HCEC 1CT (cell line): Measurements from ENCODE around the gene MYORG.

Source experiments
- DNase-seq: peaks from one replicate; pipeline ENCODE4 v3.0.0-alpha.2; 2017

MYORG gene

GRCh38 chr9:34376596-34377403, at the start of gene MYORG:
MYORG (minus strand) TSS chr9:34376898; CDS start chr9:34372943, 3,955 bp downstream.
- DNase-seq, result peak; percentile 86

- no peak for DNase-seq
Measured at GRCh38 chr9:34419716-34420504, 43.2 kb upstream of the MYORG start.

GRCh38 chr9:34417734-34418133, 41.0 kb upstream of the MYORG start:
- no peak for DNase-seq

DNA sequence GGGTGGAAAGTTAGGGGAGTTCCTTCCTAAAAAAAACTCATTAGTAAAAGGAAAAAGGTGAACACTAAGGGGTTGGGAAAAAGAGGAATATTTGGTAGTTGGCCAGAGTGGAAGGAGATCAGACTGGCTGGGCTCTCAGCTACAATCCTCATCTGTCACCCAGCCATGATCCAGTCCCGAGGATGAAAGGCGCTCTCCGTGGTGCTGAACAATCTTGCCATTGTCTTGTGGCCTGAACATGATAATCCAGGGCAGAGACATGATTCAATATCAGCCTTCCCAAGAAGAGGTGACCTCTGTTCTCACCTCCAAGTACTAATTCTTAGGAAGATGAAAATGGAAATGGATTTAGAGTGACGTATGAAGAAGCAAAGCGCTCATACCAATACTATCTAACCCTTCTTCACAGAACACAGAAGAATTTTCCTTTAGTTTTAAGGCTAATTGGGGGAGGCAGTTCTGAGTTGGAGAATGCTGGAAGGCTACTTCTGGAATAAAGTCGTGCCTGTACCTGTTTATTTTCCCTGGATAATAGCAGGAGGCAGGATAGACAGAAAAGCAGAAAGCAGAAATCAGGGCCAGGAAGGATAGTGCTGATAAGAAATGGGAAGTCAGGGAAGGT, 36.6 kb upstream of the MYORG start:
- DNase-seq, result no peak

DNA sequence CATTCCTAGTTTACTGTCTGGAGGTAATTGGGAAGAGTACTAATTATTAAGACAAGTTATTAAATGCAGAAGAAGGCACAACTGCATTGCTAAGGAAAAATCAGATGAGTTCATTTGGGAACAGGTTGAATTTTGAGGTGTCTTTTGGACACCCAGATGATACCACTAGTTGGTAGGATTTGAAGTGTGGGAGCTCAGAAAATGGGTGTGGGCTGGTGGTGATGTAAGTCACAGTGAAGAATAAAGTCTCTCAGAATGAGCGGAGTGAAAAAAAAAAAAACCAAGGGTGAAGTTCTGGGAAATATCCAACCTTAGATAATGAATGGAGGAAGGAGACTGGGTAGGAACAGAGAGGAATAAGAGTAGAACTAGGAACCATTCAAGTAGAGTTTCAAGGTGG, 35.6 kb upstream of the MYORG start:
- no peak for DNase-seq

- DNase-seq, result no peak
Measured at GRCh38 chr9:34409154-34409553, 32.5 kb upstream of the MYORG start.

DNA sequence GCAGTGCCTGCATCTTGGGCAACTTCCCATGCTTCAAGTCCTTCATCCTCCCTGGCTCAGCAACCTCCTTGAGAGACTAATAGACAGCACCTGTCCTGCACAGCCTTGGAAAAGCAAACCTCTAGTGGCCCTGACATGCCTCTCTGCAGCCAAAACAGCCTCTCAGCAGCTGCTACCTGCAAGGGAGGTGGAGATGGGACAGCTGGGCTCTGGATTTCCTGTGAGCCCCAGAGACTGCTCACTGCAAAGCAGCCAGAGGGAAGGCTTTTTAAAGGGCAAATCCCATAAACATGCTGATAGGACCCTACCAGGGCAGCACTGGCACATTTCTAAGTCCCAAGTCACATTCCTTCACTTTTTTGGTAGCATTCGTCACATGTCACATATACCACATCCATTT, 31.5 kb upstream of the MYORG start:
- no peak for DNase-seq

- no peak for DNase-seq
Measured at GRCh38 chr9:34406219-34406618, 29.5 kb upstream of the MYORG start.

- peak; percentile 39 for DNase-seq
Measured at GRCh38 chr9:34405719-34406118, 29.0 kb upstream of the MYORG start.

- DNase-seq, result peak; percentile 78
Measured at GRCh38 chr9:34403554-34404380, 27.1 kb upstream of the MYORG start.

- no peak for DNase-seq
Measured at GRCh38 chr9:34400686-34401602, 24.2 kb upstream of the MYORG start.

DNA sequence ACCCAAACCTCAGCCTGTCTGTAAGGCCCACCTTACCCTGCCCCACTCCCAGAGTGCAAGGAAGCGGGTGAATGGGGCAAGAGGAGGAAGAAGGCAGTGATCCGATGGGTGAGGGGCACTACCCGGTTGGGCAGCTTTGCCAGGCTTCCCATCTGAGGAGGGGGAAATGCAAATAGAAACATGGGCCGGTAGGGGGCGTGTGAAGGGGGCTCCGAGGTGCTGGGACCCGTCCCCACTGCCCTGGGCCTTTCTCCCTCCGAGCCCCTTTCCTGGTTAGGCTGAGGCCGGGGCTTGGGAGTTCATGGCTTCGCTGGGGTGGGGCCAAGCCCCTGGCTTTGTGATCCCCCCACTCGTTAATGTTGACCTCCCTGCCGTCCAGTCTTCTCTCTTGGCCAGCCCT, 23.6 kb upstream of the MYORG start:
- no peak for DNase-seq

DNA sequence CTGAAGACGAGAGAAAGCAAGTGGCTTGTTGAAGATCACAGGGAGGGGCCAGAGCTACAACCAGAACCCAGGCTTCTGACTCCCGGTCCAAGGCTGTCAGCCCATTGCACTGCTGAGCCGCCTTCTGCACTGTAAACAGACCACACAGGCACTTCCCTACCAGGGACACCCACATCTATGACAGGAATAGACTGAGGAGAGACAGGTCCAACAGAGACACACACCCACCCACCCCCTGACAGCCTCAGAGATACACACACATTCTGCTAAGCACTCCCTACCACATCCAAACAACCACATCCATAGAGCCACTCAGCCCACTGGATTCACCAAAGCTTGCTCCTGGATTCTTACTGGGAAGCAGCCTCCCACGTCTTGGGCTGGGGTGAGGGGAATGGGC, 23.0 kb upstream of the MYORG start:
- no peak for DNase-seq

DNA sequence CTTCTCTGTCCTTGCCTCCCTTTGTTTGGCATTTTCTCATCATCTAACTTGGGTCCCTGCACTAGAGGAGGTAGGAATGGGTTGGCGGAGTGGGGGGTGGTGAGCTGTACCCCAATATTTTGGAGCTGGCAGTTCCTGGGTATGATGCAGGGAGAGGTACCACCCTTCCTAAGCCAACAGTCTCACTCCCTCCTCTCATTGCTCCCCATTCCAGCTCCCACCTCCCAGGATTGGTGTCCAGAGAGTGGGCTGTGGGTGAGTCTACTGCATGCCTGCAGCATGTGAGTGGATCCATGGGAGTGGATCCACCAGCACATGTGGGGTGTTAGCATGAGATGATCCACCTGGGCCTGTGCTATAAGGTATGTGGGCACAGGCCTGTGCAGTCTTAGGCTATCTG, 22.2 kb upstream of the MYORG start:
- no peak for DNase-seq

- DNase-seq, result no peak
Measured at GRCh38 chr9:34396276-34397214, 19.8 kb upstream of the MYORG start.

DNA sequence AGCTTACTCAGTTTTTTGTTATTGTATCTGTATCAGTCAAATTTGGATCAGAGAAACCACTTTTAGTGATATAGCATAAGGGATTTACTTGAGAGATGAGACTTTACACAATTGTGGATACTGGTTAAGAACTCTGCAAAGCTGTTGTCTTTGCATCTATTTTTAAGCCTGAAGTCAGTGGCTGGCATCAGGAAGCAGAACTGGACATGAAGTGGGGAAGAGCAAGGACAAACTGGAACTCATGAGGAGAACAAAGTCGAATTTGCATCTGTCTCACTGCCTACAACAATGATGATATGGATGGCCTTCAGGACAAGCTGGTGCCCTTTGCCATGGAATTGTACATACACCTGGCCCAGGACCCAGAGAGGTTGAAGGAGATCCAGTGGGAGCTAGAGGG, 15.8 kb upstream of the MYORG start:
- DNase-seq, result no peak

DNA sequence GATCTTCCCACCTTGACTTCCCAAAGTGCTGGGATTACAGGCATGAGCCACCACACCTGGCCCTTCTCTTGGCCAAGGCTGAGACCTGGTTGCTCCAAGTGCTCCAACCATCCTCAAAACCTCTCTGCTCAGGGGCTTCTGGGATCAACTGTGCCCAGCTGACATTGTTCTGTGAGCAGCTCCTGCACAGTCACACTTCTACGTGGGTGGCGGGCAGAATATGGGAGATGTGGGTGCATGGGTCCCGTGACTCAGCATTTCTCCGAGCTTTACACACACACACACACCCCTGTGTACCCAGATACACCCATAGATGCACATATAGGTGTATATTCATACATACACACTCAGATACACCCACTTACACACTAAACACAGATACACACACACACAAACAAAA, 10.5 kb upstream of the MYORG start:
- no peak for DNase-seq

DNA sequence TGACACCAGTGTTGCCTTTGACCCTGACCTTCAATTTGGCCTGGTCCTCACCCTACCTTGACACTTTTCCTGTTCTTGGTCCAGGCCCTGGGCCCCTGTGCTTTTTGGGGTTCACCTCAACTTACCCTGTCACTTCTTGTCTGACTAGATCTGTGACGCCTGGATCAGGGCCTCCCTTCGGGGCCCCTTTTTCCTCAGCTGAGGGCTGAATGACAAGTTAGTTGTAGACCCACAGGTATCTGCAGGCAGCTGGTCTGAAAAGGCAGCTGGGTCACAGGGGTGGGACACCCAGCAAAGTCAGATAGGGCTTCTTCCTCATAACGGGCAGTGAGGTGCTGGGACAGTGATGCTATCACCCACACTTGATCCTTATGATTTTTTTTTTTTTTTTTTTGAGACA, 10.0 kb upstream of the MYORG start:
- no peak for DNase-seq

DNA sequence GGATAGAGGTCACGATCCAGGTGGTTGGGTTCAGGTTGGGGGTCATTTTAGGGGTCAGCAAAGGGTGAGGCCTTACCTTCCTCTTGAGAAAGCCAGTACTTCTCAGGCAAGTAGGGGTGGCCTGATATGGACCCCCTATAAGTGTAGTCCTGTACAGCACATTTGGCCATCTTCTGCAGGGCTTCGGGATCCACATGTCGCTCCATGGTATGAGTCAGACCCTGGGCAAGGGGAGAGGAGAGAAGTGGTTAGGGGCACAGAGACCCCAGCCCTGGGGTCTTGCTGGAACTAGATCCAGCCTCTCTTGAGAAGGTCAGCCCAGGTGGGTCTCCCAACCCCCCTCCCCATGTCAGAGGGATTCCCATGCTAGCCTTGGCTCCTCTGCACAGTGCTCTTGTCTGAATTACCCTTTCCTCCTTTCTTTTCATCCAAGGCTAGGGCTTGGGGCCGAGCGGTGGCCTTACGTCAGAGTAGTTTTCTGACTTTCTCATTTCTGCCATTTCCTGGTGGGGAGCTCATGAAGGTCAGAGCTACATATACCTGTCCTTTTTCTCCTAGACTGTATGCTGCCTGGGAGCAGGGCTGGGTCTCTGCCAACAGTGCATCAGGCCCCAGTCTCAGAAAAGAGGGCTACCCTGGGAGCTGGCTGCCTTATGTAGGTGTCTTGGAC, 9.0 kb upstream of the MYORG start:
- no peak for DNase-seq
